ENCODE measurements around the gene HHAT.

Gene HHAT

GRCh38 chr1:210516697-210517459 lies 188.2 kb downstream of the HHAT start:
- no peak overlapping the region for H3K4me3 ChIP-seq
- no peak overlapping the region for H3K4me2 ChIP-seq
- H3K27me3 ChIP-seq: no peaks in the 10 kb centered on the region
- no peaks in the 10 kb centered on the region for H3K9me3 ChIP-seq (replicated peaks in 1 of 11)
- H3K36me3 ChIP-seq: no peaks in the 10 kb centered on the region
- no peak for TF ChIP-seq Cebpa-rat (IDR thresholded peaks at IDR 0.05)
- no peaks in the 10 kb centered on the region for H3K4me1 ChIP-seq
- H3K27ac ChIP-seq: no peak overlapping the region
- no peaks in the 10 kb centered on the region for H4K20me1 ChIP-seq
- H3K9ac ChIP-seq: no peak overlapping the region

- Histone ChIP-seq H3K4me3 (no peak overlapping the region), H3K27me3 (no peaks in the 10 kb centered on the region), H3K9ac (no peak overlapping the region), H3K36me3 (no peaks in the 10 kb centered on the region), H4K20me1 (no peaks in the 10 kb centered on the region), H3K4me2 (no peak overlapping the region), H3K27ac (no peak overlapping the region), H3K9me3 (replicated peaks in 1 of 11) (no peaks in the 10 kb centered on the region), H3K4me1 (no peaks in the 10 kb centered on the region)
- TF ChIP-seq Cebpa-rat (IDR thresholded peaks at IDR 0.05): no peak
Measured at GRCh38 chr1:210523830-210524229, 195.1 kb downstream of the HHAT start.

GRCh38 chr1:210525716-210526454 lies 197.2 kb downstream of the HHAT start:
- H3K4me2 ChIP-seq: no peak overlapping the region
- TF ChIP-seq Cebpa-rat (IDR thresholded peaks at IDR 0.05): no peak
- H3K4me1 ChIP-seq: no peaks in the 10 kb centered on the region
- H3K36me3 ChIP-seq: no peaks in the 10 kb centered on the region
- no peak overlapping the region for H3K9ac ChIP-seq
- H3K9me3 ChIP-seq (replicated peaks in 1 of 11): no peaks in the 10 kb centered on the region
- H3K4me3 ChIP-seq: no peak overlapping the region
- H3K27me3 ChIP-seq: no peaks in the 10 kb centered on the region
- no peaks in the 10 kb centered on the region for H4K20me1 ChIP-seq
- no peak overlapping the region for H3K27ac ChIP-seq

- no peak overlapping the region for H3K27ac ChIP-seq
- H3K36me3 ChIP-seq: no peaks in the 10 kb centered on the region
- H4K20me1 ChIP-seq: no peaks in the 10 kb centered on the region
- H3K9me3 ChIP-seq (replicated peaks in 1 of 11): no peaks in the 10 kb centered on the region
- H3K4me2 ChIP-seq: no peak overlapping the region
- no peaks in the 10 kb centered on the region for H3K27me3 ChIP-seq
- H3K4me3 ChIP-seq: no peak overlapping the region
- TF ChIP-seq Cebpa-rat (IDR thresholded peaks at IDR 0.05): no peak
- no peak overlapping the region for H3K9ac ChIP-seq
- no peaks in the 10 kb centered on the region for H3K4me1 ChIP-seq
Measured at GRCh38 chr1:210527091-210527490, 198.4 kb downstream of the HHAT start.

GRCh38 chr1:210531475-210532222 lies 202.9 kb downstream of the HHAT start:
- no peak overlapping the region for H3K9ac ChIP-seq
- no peaks in the 10 kb centered on the region for H4K20me1 ChIP-seq
- no peaks in the 10 kb centered on the region for H3K9me3 ChIP-seq (replicated peaks in 1 of 11)
- no peaks in the 10 kb centered on the region for H3K4me1 ChIP-seq
- no peak overlapping the region for H3K4me3 ChIP-seq
- no peaks in the 10 kb centered on the region for H3K36me3 ChIP-seq
- H3K27me3 ChIP-seq: no peaks in the 10 kb centered on the region
- no peak for TF ChIP-seq Cebpa-rat (IDR thresholded peaks at IDR 0.05)
- H3K4me2 ChIP-seq: no peak overlapping the region
- H3K27ac ChIP-seq: no peak overlapping the region

GRCh38 chr1:210532223-210532598 lies 203.5 kb downstream of the HHAT start:
- TF ChIP-seq Cebpa-rat (IDR thresholded peaks at IDR 0.05): no peak
- Histone ChIP-seq H3K9ac (no peak overlapping the region), H4K20me1 (no peaks in the 10 kb centered on the region), H3K4me2 (no peak overlapping the region), H3K9me3 (replicated peaks in 1 of 11) (no peaks in the 10 kb centered on the region), H3K27ac (no peak overlapping the region), H3K4me3 (no peak overlapping the region), H3K4me1 (no peaks in the 10 kb centered on the region), H3K36me3 (no peaks in the 10 kb centered on the region), H3K27me3 (no peaks in the 10 kb centered on the region)

- no peak overlapping the region for H3K27ac ChIP-seq
- H3K27me3 ChIP-seq: no peaks in the 10 kb centered on the region
Measured at GRCh38 chr1:210535761-210536160, 207.1 kb downstream of the HHAT start.

GRCh38 chr1:210536254-210536961 lies 207.7 kb downstream of the HHAT start:
- no peaks in the 10 kb centered on the region for H3K36me3 ChIP-seq
- H3K4me2 ChIP-seq: no peak overlapping the region
- TF ChIP-seq Cebpa-rat (IDR thresholded peaks at IDR 0.05): no peak
- no peaks in the 10 kb centered on the region for H3K9me3 ChIP-seq (replicated peaks in 1 of 11)
- H3K27ac ChIP-seq: no peak overlapping the region
- no peaks in the 10 kb centered on the region; a peak in 1 of 20 replicates for H3K4me1 ChIP-seq
- no peak overlapping the region for H3K4me3 ChIP-seq
- H3K9ac ChIP-seq: no peak overlapping the region
- no peaks in the 10 kb centered on the region for H3K27me3 ChIP-seq
- H4K20me1 ChIP-seq: no peaks in the 10 kb centered on the region

More at GRCh38 chr1:210535761-210536160, 207.1 kb downstream of the HHAT start:
- no peak for TF ChIP-seq Cebpa-rat (IDR thresholded peaks at IDR 0.05)
- Histone ChIP-seq H3K9me3 (replicated peaks in 1 of 11) (no peaks in the 10 kb centered on the region), H3K9ac (no peak overlapping the region), H3K36me3 (no peaks in the 10 kb centered on the region), H4K20me1 (no peaks in the 10 kb centered on the region), H3K4me2 (no peak overlapping the region), H3K4me1 (no peaks in the 10 kb centered on the region), H3K4me3 (no peak overlapping the region)

GRCh38 chr1:210540288-210540687 lies 211.6 kb downstream of the HHAT start:
- H3K9me3 ChIP-seq (replicated peaks in 1 of 11): no peaks in the 10 kb centered on the region
- no peak overlapping the region for H3K9ac ChIP-seq
- no peak overlapping the region for H3K4me2 ChIP-seq
- no peaks in the 10 kb centered on the region for H4K20me1 ChIP-seq
- H3K36me3 ChIP-seq: no peaks in the 10 kb centered on the region
- no peak overlapping the region for H3K27ac ChIP-seq
- no peak for TF ChIP-seq Cebpa-rat (IDR thresholded peaks at IDR 0.05)
- no peak overlapping the region for H3K4me3 ChIP-seq
- peaks cover 0 to 7% (median 0%) of the 10 kb centered on the region in 10 experiments; a peak in 2 of 20 replicates for H3K4me1 ChIP-seq
- H3K27me3 ChIP-seq: no peaks in the 10 kb centered on the region

Measured in BLaER1 treated with 17β-estradiol and CSF1 and Interleukin-3, amounts not matched to agents 10 nM and 100 nM (cell line).